ENCODE results near the gene DNAJC12.

Gene DNAJC12

DNA sequence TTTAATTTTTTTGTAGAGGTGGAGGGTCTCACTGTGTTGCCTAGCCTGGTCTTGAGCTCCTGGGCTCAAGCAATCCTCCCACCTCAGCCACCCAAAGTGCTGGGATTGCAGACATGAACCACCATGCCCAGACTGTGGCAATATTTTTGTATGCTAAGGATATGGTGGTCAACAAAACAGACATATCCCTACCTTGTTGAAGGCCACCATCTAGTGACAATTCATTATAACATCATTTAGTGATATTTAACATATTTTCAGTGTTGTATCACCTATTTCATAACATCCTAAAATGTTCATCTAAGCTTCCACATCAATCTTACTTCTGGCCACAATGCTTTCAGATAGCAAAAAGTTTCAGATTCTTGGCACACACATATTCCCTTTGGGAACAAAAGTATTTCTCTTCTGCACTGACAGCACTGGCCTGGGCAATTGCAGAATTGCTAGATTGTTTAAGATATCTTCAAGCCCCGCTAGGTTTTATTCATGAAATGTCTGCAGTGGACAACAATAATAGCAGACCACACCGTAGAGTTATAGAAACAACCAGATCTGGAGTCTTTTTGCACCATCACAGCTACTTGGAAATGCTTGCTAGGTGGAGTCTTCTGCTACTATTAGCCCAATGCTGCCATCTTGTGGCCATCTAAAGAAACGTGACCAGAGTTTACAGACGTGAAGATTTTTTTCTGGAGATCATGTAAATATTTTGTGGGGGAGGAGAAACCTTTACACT lies 58.4 kb downstream of the DNAJC12 start:
- TF ChIP-seq, protein P1, sequence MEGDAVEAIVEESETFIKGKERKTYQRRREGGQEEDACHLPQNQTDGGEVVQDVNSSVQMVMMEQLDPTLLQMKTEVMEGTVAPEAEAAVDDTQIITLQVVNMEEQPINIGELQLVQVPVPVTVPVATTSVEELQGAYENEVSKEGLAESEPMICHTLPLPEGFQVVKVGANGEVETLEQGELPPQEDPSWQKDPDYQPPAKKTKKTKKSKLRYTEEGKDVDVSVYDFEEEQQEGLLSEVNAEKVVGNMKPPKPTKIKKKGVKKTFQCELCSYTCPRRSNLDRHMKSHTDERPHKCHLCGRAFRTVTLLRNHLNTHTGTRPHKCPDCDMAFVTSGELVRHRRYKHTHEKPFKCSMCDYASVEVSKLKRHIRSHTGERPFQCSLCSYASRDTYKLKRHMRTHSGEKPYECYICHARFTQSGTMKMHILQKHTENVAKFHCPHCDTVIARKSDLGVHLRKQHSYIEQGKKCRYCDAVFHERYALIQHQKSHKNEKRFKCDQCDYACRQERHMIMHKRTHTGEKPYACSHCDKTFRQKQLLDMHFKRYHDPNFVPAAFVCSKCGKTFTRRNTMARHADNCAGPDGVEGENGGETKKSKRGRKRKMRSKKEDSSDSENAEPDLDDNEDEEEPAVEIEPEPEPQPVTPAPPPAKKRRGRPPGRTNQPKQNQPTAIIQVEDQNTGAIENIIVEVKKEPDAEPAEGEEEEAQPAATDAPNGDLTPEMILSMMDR (conservative IDR thresholded peaks at IDR 0.05), result peak; percentile 83
- H3K27ac ChIP-seq, result peak overlapping the region; percentile 7; the same call in 1 of the 2 replicates

DNA sequence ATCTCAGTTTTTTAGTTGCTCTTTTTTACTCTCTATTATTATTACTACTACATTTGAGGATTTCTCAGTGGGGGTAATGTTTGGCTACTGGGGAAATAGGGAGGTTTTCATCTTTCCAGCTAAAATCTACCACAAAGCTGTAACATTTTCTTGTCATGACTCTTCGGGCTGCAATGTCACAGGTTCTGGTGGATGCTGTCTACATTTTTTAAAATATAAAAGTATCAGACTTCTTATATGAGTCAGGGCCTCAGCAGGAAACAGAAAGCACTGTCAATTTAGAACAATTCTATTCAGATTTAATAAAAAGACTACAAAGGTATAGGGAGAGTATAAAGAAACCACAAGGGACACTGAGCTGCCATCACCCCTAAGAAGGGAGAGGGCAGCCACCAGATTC lies 61.6 kb downstream of the DNAJC12 start:
- TF ChIP-seq, protein P1 (conservative IDR thresholded peaks at IDR 0.05), result no peak
- H3K27ac ChIP-seq, result no peak overlapping the region

DNA sequence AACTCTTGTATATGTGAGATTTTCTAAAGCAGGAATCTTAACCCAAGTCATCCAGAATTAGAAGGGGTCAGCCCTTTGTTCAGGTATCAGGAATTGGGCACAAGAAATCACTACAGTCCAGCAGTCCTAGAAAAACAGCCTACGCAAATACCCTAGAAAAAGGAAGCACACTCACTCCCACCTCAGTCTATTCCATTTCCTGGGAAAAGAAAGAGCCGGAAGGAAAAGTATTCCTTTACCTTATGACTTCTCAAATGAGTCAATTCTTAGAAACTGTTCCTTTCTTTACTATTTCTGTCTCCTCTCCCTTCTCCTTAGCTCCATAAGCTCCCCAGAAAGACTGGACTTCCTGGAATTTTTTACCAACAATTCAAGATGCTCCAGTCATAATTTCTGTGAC lies 62.7 kb downstream of the DNAJC12 start:
- no peak overlapping the region for H3K27ac ChIP-seq
- TF ChIP-seq, protein P1 (conservative IDR thresholded peaks at IDR 0.05), result no peak

DNA sequence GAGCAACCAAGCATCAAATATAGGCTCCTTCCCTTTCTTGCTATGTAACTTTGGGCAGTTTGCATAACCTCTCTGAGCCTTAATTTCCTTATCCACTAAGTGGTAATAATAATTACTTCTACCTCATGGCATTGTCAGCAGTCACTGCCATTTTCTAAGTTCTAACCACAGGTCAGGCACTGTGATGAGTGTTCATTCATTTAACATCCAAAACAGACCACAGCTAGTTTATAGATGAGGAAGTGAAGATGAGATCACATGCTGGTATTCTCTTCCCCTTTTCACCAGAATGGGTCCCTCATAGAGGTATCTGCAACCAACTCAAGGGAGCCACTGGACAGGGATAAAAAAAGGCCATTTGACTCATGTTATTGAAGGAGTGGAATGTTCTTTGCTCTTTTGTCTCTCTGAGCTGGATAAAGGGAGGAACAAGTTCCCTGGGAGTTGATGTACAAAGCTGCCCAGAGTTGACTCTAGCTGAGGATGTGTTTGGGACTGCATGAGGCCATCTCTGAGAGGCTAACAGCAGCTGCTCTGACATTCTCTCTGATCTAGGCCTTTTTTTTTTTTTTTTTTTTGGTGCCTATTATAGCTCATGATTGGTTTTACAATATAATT lies 65.0 kb downstream of the DNAJC12 start:
- H3K27ac ChIP-seq, result no peak overlapping the region
- TF ChIP-seq, protein P1 (conservative IDR thresholded peaks at IDR 0.05), result no peak

DNA sequence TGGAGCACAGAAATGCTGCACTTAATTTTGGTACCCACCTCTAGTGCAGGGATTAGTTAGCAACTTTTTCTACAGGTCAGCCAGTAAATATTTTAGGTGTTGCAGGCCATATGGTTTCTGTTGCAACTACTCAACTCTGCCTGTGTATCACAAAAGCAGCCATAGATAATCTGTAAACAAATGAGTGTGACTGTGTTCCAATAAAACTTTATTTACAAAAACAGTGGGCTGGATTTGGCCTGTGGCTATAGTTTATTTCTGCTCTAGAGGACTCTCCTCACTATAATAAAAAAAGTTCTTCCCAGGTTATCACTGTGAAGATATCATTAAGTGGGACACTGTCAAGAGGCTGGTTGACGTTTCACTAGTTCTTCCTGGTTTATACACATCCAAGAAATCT lies 65.8 kb downstream of the DNAJC12 start:
- H3K27ac ChIP-seq, result no peak overlapping the region
- TF ChIP-seq, protein P1 (conservative IDR thresholded peaks at IDR 0.05), result no peak

DNA sequence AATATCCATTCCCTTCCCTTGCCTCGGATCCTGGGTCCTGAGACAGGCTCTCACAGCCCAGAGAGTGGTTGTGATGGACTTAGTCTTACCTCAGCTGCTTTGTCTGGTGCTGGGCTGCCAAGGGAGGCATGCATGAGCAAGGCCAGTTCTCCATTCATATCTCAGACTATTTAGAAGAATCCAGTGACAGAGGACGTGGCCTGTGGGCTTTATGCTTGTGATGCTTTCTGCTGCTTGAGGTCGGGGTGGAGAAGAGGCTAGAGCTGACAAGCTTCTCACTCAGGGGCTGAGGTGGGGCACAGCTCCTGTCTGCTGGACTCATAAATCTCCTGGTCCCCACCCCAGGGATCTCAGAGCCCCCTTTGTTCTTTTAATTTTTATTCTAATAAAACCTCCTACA lies 66.8 kb downstream of the DNAJC12 start:
- TF ChIP-seq, protein P1 (conservative IDR thresholded peaks at IDR 0.05), result no peak
- no peak overlapping the region for H3K27ac ChIP-seq

DNA sequence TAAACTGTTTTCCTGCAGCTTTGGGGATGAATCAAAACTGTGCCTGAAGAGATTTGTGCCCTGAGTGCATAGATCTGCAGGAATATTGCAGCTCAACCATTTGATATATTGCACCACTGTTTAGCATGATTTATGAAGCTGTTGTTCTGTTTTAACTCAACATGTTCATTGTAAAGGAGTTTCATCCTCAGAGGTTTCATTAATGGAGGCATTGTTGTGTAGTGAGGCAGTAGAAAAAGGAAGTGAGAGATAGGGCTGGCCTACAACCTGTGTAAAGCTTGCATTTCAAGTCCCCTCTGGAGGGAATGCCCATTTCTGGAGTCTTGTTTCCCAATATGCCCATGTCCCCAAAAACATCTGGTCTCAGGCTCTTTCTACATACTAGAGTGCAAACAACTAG lies 67.5 kb downstream of the DNAJC12 start:
- H3K27ac ChIP-seq, result no peak overlapping the region
- TF ChIP-seq, protein P1 (conservative IDR thresholded peaks at IDR 0.05), result no peak
